GM21786 (cell line): ENCODE results near the gene HERC4.
"Not testable (repeated sequence)": the region's sequence is repeated elsewhere in the genome, so short reads cannot be mapped to it uniquely, and the experiment has no call there.

ENCODE experiments used
- ATAC-seq: cut with Tn5 transposase; IDR thresholded peaks from one replicate; pipeline ENCODE4 v1.9.1; 2021; ENCODE audit not compliant: unreplicated experiment

Gene HERC4

DNA sequence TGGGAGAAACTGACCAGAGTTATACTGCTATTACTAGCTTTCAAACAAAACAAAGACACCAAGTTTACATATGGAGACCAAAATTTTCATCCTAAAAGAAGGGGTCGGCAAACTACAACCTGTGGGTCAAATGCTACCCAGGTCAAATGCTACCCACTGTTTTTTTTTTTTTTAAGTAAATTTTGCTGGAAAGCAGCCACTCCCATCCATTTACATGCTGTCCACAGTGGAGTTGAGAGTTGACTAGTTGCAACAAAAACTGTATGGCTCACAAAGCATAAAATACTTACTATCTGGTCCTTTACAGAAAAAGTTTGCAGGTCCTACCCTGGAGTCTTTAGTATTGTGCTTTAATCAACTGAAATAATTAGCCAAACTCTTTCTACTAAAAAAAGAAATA, 99.2 kb downstream of the HERC4 start:
- no peak for ATAC-seq

DNA sequence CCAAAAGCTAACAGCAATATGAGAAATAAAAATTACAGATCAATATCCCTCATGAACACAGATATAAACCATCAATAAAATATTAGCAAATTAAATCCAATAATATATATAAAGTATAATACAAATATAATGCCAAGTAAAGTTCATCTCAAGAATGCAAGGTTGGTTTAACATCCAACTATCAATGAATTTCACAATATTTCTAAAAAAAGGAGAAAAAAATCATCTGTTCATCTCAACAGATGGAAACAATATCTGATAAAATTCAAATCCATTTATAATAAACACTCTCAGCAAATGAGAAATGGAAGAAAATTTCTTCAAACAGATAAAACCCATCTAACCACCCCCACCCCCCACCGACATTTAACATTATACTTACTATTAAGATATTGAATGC, 103.8 kb downstream of the HERC4 start:
- no peak for ATAC-seq

DNA sequence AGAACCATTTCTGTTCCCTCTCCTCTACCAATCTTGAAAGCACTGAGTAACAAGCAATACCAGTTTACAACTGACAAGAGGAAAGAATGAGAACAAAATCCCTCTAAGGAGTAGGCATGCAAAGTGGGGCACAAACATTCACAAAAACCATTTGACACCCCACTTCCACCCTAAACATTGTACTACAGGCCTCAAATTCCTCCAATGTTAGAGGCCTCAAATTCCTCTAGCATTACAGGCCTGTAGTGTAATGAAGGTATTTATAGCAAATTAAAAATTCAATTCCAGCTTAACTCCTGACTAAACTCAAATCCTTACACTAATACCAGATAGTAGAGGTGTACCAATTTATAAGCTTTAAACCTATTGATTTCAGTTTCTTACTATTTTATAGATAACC, 105.2 kb downstream of the HERC4 start:
- no peak for ATAC-seq

DNA sequence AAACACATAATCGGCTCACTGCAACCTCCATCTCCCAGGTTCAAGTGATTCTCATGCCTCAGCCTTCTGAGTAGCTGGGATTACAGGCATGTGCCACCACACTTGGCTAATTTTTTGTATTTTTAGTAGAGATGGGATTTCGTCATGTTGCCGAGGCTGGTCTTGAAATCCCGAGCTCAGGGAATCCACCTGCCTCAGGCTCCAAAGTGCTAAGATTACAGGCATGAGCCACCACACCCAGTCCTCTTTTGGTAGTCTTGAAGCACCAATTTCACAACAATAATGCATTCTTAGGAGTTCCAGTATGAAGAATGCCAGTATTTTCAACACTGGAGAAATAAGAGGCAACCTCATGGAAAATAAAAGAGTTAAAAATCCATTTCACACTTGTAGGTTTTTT, 109.0 kb downstream of the HERC4 start:
- not testable (repeated sequence) for ATAC-seq

DNA sequence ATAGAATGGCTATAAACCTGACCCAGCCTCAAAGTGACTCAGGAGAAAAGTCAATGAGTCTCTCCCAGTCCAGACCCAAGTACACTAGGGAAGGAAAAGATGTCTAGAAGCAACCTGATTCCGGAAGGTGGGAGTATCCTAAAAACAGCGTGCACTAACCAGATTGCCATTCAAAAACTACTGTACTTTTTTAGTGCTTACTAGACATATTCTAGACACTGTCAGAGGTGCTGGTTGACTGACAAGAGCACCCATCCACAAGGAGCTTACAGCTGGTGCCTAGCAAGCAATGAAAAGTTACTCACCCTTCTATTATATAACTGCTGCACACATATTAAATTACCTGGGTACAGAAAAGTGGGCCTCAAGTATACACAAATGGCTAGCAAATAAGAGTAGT, 109.6 kb downstream of the HERC4 start:
- ATAC-seq, result no peak

DNA sequence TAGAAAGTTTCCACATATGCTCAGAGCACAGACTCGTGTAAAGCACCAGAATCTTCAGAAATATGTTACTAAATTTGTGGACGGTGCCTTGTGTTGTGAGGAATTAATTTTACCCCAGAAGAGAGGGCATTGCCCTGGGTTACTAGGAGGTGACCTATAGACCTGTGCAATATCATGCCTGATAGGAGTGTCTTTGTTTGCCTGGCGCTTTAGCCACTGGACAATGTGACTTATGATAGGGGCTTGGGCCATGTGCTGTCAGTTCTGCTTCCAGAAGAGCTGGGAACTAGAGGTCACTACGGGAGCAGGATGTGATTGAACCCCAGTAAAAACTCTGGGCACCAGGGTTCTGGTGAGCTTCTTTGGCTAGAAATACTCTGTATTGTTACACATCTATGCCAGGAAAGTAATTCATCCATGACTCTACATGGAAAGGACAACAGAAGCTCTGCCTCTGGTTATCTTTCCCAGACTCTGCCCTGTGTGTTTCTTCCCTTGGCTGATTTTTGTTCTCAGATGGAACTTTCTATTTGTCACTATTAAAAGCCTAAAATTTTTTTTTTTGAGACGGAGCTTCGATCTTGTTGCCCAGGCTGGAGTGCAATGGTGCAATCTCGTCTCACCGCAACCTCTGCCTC, 115.1 kb downstream of the HERC4 start:
- no peak for ATAC-seq

DNA sequence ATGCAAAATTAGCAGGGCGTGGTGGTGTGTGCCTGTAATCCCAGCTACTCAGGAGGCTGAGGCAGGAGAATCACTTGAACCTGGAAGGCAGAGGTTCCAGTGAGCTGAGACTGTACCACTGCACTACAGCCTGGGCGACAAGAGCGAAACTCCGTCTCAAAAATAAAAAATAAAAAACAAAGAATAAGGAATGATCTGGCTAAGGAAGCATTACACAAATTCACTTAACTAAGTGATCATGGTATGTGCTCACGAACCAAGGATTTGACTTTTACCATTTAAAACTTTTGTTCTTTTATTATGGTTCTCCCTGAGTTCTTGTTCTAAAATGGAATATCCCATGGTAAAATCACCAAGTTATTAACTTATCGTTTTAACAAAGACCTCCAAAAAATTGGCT, 119.5 kb downstream of the HERC4 start:
- no peak for ATAC-seq

DNA sequence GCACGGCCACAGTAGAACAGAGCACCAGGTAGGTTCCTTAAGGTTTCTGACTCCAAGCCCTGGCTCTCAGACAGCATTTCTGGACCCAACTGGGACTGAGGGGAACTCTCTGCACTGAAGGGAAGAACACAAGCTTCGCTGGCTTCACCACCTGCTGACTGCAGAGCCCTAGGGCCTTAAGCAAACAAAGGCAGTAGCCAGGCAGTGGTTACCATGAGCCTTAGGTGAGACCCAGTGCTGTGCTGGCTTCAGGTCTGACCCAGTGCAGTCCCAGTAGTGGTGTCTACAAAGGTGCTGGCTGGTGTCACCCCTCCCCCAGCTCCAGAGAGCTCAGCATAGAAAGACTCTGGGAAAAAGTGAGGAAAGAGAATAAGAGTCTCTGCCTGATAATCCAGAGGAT, 131.2 kb downstream of the HERC4 start:
- no peak for ATAC-seq

DNA sequence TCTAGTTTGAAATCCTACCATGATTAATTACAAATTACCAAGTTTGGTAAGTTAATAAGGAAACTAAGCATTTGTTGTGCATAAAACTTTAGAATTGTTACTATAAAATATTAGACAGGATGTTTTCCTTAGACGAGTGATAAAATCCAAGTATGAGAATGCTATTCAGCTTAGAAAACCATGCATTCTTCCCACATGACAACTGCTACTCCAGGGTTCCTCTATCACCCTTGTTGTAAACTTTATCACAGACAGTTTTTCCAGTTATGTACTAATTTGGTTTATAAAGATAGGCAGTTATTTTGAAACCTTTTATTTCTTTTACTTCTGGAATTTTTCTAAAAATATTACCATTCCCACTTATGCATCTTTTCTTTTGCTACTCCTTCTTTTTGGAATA, 138.7 kb downstream of the HERC4 start:
- no peak for ATAC-seq

DNA sequence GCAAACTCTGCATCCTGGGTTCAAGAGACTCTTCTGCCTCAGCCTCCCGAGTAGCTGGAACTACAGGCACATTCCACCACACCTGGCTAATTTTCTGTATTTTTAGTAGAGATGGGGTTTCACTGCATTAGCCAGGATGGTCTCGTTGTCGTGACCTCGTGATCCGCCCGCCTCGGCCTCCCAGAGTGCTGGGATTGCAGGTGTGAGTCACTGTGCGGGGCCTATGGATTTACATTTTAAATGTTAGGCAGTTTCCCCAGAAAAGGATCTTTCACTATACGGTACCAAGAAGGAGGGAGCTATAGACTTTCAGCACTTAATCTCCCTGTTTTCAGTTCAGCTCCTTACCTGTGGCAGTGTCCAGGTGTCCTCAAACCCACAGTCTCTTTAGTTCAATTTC, 139.9 kb downstream of the HERC4 start:
- ATAC-seq, result no peak

DNA sequence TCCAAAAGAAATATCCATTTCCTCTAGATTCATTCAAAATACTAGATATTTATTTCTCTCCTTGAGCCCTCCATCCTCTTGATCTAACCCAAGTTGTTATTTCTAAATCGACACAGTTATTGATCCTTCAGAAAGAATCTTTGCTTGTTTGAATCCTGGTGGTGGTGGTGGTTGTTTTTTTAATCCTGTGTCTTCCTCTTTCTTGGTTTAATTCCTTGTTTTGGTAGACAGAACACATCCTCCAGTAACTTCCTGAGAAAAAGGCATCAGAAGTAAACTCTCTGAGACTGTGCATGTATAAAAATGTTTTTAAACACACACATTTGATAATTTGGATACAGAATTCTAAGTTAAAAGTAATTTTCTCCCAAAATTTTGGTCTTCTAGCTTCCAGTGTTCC, 140.7 kb downstream of the HERC4 start:
- ATAC-seq, result no peak

DNA sequence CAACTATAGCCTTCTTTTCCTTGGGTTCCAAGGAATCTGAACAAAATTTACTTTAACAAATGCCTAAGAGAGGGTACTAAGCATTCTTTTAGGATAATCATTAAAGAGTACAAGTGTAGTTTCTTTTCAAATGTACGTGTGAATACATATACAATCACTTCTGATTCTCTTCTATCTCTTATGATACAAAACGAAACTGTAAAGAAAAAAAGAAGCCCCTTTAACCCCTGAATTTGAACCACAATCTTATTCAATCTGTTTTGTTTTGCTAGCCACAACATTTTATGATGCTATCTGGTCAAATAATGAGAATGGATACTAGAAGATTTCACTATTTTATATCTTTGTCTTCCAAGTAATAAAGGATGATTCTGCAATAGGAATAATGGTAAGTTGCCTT, 141.9 kb downstream of the HERC4 start:
- no peak for ATAC-seq

DNA sequence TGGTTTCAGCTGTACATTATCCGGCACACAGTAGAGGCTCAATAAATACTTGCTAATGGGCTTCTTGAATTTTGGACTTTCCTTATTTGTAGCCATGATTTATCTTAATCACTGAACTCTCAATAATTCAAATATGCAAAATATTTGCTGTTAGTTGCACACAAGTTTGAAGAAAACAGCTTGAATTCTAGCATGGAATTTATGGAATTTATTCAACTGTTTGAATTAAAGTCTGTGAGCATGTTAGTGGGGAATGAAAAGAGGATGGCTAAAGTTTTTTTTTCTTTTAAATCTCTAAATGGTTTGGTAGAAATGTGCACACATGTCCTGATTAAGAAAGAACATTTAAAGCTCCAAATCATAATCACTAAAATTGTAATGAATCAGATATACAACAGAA, 148.1 kb downstream of the HERC4 start:
- ATAC-seq, result no peak

DNA sequence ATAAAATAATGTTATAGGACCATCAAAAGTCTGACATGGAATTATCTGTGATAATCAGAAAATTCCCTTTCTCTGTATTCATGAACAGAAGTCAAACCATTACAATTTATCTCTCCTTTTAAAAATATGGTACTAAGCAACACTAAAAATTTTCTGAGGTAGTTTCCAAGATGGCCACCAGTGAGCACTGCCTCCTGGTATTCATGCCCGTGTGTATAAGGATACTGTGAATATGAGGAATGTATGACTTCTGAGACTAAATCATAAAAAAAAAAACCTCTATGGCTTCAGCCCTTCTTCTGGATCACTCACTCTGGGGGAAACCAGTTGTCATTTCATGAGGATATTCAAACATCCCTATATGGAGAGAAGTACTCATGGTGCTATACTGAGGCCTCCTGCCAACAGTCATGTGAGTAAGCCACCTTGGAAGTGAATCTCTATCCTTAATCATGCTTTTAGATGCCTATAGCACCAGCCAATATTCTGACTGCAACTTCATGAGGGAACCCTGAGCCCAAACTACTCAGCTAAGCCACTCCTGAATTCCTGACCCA, 149.6 kb downstream of the HERC4 start:
- ATAC-seq, result no peak

DNA sequence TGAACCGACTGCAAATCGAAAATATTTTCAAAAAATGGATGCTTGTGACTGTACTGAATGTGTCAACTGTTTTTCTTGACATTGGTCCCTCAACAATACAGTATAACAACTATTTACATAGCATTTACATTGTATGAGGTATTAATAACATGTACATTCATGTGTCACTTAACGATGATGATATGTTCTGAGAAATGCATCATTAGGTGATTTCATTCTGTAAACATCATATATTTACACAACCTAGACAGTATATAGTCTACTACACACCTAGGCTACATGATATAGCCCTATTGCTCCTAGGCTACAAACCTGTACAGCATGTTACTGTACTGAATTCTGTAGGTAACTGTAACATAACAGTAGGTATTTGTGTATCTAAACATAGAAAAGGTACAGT, 150.9 kb downstream of the HERC4 start:
- no peak for ATAC-seq

DNA sequence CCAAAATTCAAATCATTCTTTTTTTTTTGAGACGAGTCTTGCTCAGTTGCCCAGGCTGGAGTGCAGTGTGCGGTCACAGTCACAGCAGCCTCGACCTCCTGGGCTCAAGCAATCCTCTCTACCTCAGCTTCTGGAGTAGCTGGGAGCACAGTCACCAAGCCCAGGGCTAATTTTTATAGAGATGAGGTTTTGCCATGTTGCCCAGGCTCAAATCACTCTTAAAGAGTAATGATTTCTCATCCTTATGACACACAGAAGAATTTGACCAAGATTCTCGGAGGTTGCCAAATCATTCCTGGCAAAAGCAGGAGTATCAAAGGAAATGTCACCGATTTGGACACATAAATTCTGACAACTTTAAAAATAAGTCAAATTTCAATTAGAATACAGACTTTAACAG, 151.5 kb downstream of the HERC4 start:
- ATAC-seq, result no peak

DNA sequence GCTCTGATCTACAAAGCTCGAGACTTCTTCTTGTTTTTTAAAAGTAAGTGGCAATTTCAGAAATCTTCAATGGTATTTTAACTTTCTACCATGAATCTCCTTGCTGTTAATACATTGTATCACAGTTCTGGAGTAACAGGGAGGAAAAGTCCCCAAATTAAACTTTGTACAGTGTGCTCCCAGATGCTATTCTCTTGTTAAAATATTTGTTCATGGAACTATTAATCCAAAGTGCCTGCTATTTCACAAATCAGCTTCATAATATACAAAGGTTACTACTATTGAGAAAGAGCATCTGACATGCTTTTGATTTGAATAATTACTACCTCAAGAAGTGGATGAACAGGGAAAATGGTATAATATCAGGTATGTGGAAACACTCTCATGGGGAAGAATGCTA, 154.0 kb downstream of the HERC4 start:
- no peak for ATAC-seq

DNA sequence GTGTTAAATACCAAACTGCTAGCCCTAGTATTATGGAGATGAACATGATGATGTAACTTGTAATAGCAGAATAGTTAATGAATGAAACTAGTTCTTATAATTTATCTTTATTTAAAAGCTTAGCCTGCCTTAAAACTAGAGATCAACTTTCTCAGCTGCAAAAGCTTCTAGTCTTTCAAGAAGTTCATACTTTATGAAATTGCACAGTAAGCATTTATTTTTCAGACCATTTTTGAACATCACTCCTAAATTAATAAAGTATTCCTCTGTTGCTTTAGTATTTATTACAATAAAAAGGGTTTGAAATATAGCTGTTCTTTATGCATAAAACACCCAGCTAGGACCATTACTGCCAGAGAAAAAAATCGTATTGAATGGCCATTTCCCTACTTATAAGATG, 157.4 kb downstream of the HERC4 start:
- no peak for ATAC-seq

DNA sequence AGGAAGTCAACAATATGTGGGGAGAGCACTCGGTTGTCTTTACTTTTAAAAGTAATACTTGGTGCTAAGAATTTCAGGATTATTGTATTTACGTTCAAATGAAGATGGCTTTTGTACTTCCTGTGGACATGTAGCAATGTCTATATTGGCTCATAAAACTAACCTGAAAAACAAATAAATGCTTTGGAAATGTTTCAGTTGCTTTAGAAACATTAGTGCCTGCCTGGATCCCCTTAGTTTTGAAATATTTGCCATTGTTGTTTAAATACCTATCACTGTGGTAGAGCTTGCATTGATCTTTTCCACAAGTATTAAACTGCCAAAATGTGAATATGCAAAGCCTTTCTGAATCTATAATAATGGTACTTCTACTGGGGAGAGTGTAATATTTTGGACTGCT, 157.9 kb downstream of the HERC4 start:
- no peak for ATAC-seq

DNA sequence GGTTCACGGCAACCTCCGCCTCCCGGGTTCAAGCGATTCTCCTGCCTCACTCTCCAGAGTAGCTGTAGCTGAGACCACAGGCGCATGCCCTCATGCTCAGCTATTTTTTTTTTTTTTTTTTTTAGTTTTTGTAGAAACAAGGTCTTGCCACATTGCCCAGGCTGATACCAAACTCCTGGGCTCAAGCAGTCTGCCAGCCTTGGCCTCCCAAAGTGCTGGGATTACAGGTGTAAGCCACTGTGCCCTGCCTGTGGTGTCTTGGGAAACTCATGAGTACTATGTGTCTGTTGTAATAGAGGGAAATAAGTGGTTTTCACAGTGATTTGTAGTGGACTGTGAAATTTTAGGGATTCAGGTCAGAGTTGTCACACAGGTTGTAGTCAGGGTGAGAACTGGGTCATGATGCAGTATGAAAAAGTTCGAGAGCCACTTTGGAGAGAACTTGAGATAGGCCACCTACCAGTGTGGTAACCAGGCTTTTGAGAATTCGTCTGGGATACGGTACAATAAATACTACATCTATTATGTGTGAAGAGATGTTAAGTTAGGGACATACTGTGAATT, 160.2 kb downstream of the HERC4 start:
- no peak for ATAC-seq

DNA sequence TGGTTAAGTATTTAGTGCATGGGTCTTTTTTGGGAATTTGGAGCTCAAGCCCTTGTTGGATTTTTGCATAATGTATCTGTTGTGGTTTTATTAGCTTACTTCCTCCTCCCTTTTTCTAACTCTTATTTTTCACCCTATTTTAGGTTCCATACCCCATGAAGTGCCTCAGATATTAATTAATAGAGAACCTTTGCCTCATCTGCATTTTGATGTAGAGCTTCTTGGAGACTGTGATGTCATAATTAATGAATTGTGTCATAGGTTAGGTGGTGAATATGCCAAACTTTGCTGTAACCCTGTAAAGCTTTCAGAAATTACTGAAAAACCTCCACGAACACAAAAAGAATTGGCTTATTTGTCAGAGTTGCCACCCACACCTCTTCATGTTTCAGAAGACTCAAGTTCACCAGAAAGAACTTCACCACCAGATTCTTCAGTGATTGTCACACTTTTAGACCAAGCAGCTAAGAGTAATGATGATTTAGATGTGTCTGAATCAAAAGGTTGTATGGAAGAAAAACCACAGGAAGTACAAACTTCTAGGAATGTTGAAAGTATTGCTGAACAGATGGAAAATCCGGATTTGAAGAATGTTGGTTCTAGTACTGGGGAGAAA, 162.6 kb downstream of the HERC4 start:
- no peak for ATAC-seq

DNA sequence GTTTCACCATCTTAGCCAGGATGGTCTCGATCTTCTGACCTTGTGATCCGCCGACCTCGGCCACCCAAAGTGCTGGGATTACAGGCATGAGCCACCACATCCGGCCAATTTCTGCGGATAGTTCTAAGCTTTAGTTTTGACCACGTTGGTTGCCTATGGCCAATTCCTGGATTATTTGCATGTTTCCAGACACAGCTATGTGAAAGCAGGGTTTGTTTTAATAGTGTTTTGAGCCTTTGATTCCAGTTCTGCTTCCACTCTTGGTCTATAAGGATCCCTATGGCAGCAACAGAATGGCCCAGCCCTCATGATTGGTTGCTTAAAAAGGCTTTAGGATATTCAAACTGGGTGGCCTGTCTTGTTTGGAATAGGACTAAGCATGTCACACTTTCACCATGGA, 171.5 kb downstream of the HERC4 start:
- no peak for ATAC-seq

DNA sequence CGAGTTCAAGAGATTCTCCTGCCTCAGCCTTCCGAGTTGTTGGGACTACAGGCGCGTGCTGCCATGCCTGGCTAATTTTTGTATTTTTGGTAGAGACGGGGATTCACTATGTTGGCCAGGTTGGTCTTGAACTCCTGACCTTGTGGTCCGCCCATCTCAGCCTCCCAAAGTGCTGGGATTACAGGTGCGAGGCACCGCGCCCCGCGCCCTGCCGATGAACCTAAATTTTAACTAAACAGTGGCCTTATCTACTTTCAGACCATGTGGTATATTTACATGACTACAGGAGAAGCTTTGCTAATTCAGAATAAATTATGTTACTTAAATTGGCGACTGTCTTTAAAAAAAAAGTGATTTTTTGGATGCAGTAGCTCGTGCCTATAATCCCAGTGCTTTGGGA, 181.4 kb downstream of the HERC4 start:
- no peak for ATAC-seq
